ENCODE measurements around the gene EXOC2. TPM values are rescaled to one million over a fixed set of nuclear protein-coding genes. Genes with fewer than 3 reads are reported as not detected.

Gene EXOC2
- total RNA-seq, 4 donors from 2014 or later, result 25.6 to 37.1 (median 30.8) TPM

GRCh38 chr6:511488-512137 lies 181.3 kb downstream of the EXOC2 start:
- H3K27me3 ChIP-seq, result no peaks in the 10 kb centered on the region
- DNase-seq, result no peak
- H3K9me3 ChIP-seq, result no peaks in the 10 kb centered on the region
- H3K4me1 ChIP-seq, result no peaks in the 10 kb centered on the region
- intact Hi-C loops (cut with DNase I), result no loop called here
- WGBS, 2 donors, result 91% methylated on average over 12 of the region's 12 CpGs
- H3K27ac ChIP-seq, result no peak overlapping the region
- TF ChIP-seq POLR2A (IDR thresholded peaks at IDR 0.05) (no peak), CTCF (IDR thresholded peaks at IDR 0.05) (no peak)
- no peaks in the 10 kb centered on the region for H3K36me3 ChIP-seq
- H3K4me3 ChIP-seq (replicated peaks in 1 of 3), result no peak overlapping the region

- Histone ChIP-seq H3K27me3 (no peaks in the 10 kb centered on the region), H3K9me3 (no peaks in the 10 kb centered on the region), H3K27ac (no peak overlapping the region), H3K4me3 (replicated peaks in 1 of 3) (no peak overlapping the region), H3K4me1 (no peaks in the 10 kb centered on the region), H3K36me3 (no peaks in the 10 kb centered on the region)
- intact Hi-C loops (cut with DNase I), result no loop called here
- WGBS, 2 donors, result 85% methylated on average over 4 of the region's 4 CpGs
- DNase-seq, result no peak
- no peak for TF ChIP-seq CTCF (IDR thresholded peaks at IDR 0.05)
Measured at GRCh38 chr6:509676-510075, 183.3 kb downstream of the EXOC2 start.

GRCh38 chr6:508614-509013 lies 184.3 kb downstream of the EXOC2 start:
- no peaks in the 10 kb centered on the region for H3K27me3 ChIP-seq

GRCh38 chr6:508006-508405 lies 184.9 kb downstream of the EXOC2 start:
- no peaks in the 10 kb centered on the region for H3K27me3 ChIP-seq
- H3K4me1 ChIP-seq, result no peaks in the 10 kb centered on the region
- WGBS, 2 donors, result 95 to 96% methylated on average over 9 of the region's 9 CpGs
- no peaks in the 10 kb centered on the region for H3K36me3 ChIP-seq
- H3K27ac ChIP-seq, result no peak overlapping the region
- no peak overlapping the region for H3K4me3 ChIP-seq (replicated peaks in 1 of 3)
- no peak for DNase-seq
- TF ChIP-seq CTCF (IDR thresholded peaks at IDR 0.05) (no peak), POLR2A (IDR thresholded peaks at IDR 0.05) (no peak)
- H3K9me3 ChIP-seq, result no peaks in the 10 kb centered on the region
- intact Hi-C loops (cut with DNase I), result no loop called here

More at GRCh38 chr6:508614-509013, 184.3 kb downstream of the EXOC2 start:
- Histone ChIP-seq H3K4me3 (replicated peaks in 1 of 3) (no peak overlapping the region), H3K36me3 (no peaks in the 10 kb centered on the region), H3K9me3 (no peaks in the 10 kb centered on the region), H3K27ac (no peak overlapping the region), H3K4me1 (no peaks in the 10 kb centered on the region)
- intact Hi-C loops (cut with DNase I), result no loop called here
- TF ChIP-seq CTCF (IDR thresholded peaks at IDR 0.05) (no peak), POLR2A (IDR thresholded peaks at IDR 0.05) (no peak)
- no peak for DNase-seq
- WGBS, 2 donors, result 94 to 96% methylated on average over 3 of the region's 3 CpGs

- 69 to 77% methylated on average over 1 of the region's 1 CpG for WGBS, 2 donors
Measured at GRCh38 chr6:506920-507622, 185.9 kb downstream of the EXOC2 start.

More at GRCh38 chr6:506920-507622, 185.9 kb downstream of the EXOC2 start:
- Histone ChIP-seq H3K4me1 (no peaks in the 10 kb centered on the region), H3K36me3 (no peaks in the 10 kb centered on the region), H3K9me3 (no peaks in the 10 kb centered on the region), H3K27ac (no peak overlapping the region), H3K27me3 (no peaks in the 10 kb centered on the region), H3K4me3 (replicated peaks in 1 of 3) (no peak overlapping the region)
- TF ChIP-seq POLR2A (IDR thresholded peaks at IDR 0.05) (no peak), CTCF (IDR thresholded peaks at IDR 0.05) (no peak)
- intact Hi-C loops (cut with DNase I), result no loop called here
- no peak for DNase-seq

All from thyroid gland (tissue), 4 donors.